ENCODE measurements around the gene NUDT1.
"Not testable (repeated sequence)": the region's sequence is repeated elsewhere in the genome, so short reads cannot be mapped to it uniquely, and the experiment has no call there.

GRCh38 chr7:2269089-2269990 lies 27.3 kb downstream of the NUDT1 start:
- not testable (repeated sequence) for TF ChIP-seq CTCF (IDR thresholded peaks at IDR 0.05 in 2 of 3, conservative IDR thresholded peaks at IDR 0.05 in 1 of 3; ENCODE audit: borderline replicate concordance in 1 of 3, insufficient read depth in 1 of 3, low read depth in 2 of 3, low read length in 2 of 3); MAX (IDR thresholded peaks at IDR 0.05); EGR1 (IDR thresholded peaks at IDR 0.05; ENCODE audit: low read depth); EZH2 (IDR thresholded peaks at IDR 0.05); POLR2A (IDR thresholded peaks at IDR 0.05; ENCODE audit: borderline replicate concordance, extremely low read depth, insufficient read depth, insufficient read length); JUND (IDR thresholded peaks at IDR 0.05)
